GM12892 (cell line): ENCODE results near the gene YAF2.

Experiments
- POLR2A ChIP-seq: IDR thresholded peaks from 2 replicates; pipeline ENCODE4 v1.6.1; 2011; ENCODE audit warnings: low read depth, low read length, control low read depth
- POLR2AphosphoS5 ChIP-seq: IDR thresholded peaks from 2 replicates; pipeline ENCODE4 v1.6.1; 2011; ENCODE audit warnings: low read depth, low read length, control low read depth
- TAF1 ChIP-seq: IDR thresholded peaks from 2 replicates; pipeline ENCODE4 v1.6.1; 2011; ENCODE audit warnings: low read depth, mild to moderate bottlenecking, control low read depth, low read length, borderline replicate concordance

GRCh38 chr12:42277396-42278127, 39.5 kb upstream of the YAF2 start:
- TF ChIP-seq POLR2A (no peak), POLR2AphosphoS5 (no peak), TAF1 (no peak)
